ENCODE measurements around the gene TIGD7. TPM values are rescaled to one million over a fixed set of nuclear protein-coding genes. Genes with fewer than 3 reads are reported as not detected.

The TIGD7 gene
- total and polyA plus RNA-seq, 2 of the 13 experiments (the other 11 are each of a cell fraction or from before 2014, with no cell fraction given), result not detected

DNA sequence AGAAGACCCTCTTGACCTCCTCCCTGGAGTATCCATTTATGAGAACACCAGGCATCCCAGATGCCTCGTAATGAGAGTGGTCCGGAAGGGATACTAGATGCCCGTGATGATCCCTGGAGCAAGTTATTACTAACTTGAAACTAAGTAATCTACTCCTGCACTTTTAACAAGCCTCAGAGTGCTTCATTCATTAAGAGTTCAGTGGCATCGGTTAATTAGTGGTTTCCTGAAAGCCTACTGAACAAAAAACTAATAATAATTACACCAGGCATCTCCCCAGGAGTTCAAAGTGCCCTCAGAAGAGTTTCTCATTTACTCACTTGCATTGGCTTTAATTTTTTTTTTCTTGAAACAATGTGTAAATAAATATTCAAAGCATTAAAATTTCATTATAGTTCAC, 22.3 kb upstream of the TIGD7 start:
- no TSS peak for BruUV-seq (replicated peaks)
- no peak for DNase-seq (ENCODE audit: low spot score)
- ChIA-PET CTCF (ENCODE audit: low intra/inter-chr PET ratio, low total read pairs) (no interaction called here), POLR2A (no interaction called here)
- in situ Hi-C loops (cut with HindIII; ENCODE audit: extremely low pct_ligation_motif_present, low pct_unique_long_range_greater_than_20kb) (no loop called here), intact Hi-C loops (cut with micrococcal nuclease; ENCODE audit: unreplicated experiment) (no loop called here)
- TF ChIP-seq ZNF34 (CRISPR knock-in tag; IDR thresholded peaks at IDR 0.05; ENCODE audit: borderline replicate concordance) (no peak), SPEN (CRISPR knock-in tag; IDR thresholded peaks at IDR 0.05; ENCODE audit: low read depth) (no peak), ZBTB8A (CRISPR knock-in tag; IDR thresholded peaks at IDR 0.05; ENCODE audit: borderline replicate concordance, low read depth) (no peak), NR1H2 (CRISPR knock-in tag; IDR thresholded peaks at IDR 0.05; ENCODE audit: borderline replicate concordance, low read depth) (no peak), ZBTB3 (CRISPR knock-in tag; IDR thresholded peaks at IDR 0.05; ENCODE audit: borderline replicate concordance, low read depth) (no peak), ZNF329 (CRISPR knock-in tag; IDR thresholded peaks at IDR 0.05; ENCODE audit: low read depth) (no peak), SP4 (CRISPR knock-in tag; IDR thresholded peaks at IDR 0.05) (no peak), THAP11 (CRISPR knock-in tag; IDR thresholded peaks at IDR 0.05) (no peak), FIP1L1 (IDR thresholded peaks at IDR 0.05; ENCODE audit: borderline replicate concordance, insufficient read depth, low read depth, low read length) (no peak)
- TF ChIP-seq, protein P1, sequence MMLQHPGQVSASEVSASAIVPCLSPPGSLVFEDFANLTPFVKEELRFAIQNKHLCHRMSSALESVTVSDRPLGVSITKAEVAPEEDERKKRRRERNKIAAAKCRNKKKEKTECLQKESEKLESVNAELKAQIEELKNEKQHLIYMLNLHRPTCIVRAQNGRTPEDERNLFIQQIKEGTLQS (CRISPR knock-in tag; IDR thresholded peaks at IDR 0.05), result no peak
- TF ChIP-seq, protein P2, sequence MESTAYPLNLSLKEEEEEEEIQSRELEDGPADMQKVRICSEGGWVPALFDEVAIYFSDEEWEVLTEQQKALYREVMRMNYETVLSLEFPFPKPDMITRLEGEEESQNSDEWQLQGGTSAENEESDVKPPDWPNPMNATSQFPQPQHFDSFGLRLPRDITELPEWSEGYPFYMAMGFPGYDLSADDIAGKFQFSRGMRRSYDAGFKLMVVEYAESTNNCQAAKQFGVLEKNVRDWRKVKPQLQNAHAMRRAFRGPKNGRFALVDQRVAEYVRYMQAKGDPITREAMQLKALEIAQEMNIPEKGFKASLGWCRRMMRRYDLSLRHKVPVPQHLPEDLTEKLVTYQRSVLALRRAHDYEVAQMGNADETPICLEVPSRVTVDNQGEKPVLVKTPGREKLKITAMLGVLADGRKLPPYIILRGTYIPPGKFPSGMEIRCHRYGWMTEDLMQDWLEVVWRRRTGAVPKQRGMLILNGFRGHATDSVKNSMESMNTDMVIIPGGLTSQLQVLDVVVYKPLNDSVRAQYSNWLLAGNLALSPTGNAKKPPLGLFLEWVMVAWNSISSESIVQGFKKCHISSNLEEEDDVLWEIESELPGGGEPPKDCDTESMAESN (CRISPR knock-in tag; conservative IDR thresholded peaks at IDR 0.05), result no peak
- TF ChIP-seq, protein P3, sequence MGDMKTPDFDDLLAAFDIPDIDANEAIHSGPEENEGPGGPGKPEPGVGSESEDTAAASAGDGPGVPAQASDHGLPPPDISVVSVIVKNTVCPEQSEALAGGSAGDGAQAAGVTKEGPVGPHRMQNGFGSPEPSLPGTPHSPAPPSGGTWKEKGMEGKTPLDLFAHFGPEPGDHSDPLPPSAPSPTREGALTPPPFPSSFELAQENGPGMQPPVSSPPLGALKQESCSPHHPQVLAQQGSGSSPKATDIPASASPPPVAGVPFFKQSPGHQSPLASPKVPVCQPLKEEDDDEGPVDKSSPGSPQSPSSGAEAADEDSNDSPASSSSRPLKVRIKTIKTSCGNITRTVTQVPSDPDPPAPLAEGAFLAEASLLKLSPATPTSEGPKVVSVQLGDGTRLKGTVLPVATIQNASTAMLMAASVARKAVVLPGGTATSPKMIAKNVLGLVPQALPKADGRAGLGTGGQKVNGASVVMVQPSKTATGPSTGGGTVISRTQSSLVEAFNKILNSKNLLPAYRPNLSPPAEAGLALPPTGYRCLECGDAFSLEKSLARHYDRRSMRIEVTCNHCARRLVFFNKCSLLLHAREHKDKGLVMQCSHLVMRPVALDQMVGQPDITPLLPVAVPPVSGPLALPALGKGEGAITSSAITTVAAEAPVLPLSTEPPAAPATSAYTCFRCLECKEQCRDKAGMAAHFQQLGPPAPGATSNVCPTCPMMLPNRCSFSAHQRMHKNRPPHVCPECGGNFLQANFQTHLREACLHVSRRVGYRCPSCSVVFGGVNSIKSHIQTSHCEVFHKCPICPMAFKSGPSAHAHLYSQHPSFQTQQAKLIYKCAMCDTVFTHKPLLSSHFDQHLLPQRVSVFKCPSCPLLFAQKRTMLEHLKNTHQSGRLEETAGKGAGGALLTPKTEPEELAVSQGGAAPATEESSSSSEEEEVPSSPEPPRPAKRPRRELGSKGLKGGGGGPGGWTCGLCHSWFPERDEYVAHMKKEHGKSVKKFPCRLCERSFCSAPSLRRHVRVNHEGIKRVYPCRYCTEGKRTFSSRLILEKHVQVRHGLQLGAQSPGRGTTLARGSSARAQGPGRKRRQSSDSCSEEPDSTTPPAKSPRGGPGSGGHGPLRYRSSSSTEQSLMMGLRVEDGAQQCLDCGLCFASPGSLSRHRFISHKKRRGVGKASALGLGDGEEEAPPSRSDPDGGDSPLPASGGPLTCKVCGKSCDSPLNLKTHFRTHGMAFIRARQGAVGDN (CRISPR knock-in tag; IDR thresholded peaks at IDR 0.05), result no peak
- TF ChIP-seq, protein P4, sequence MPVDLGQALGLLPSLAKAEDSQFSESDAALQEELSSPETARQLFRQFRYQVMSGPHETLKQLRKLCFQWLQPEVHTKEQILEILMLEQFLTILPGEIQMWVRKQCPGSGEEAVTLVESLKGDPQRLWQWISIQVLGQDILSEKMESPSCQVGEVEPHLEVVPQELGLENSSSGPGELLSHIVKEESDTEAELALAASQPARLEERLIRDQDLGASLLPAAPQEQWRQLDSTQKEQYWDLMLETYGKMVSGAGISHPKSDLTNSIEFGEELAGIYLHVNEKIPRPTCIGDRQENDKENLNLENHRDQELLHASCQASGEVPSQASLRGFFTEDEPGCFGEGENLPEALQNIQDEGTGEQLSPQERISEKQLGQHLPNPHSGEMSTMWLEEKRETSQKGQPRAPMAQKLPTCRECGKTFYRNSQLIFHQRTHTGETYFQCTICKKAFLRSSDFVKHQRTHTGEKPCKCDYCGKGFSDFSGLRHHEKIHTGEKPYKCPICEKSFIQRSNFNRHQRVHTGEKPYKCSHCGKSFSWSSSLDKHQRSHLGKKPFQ (CRISPR knock-in tag; IDR thresholded peaks at IDR 0.05; ENCODE audit: insufficient replicate concordance), result no peak
- Histone ChIP-seq H3K9me3 (ENCODE audit: low read length) (no peaks in the 10 kb centered on the region), H4K20me1 (ENCODE audit: insufficient read depth, low read length) (no peaks in the 10 kb centered on the region), H3K27me3 (ENCODE audit: control insufficient read depth in 1 of 2, insufficient read depth in 2 of 2, low read length in 2 of 2) (no peaks in the 10 kb centered on the region), H3K9ac (ENCODE audit: insufficient read depth, low read depth, low read length) (no peak overlapping the region), H3K4me2 (ENCODE audit: low read depth, low read length) (no peak overlapping the region), H2AFZ (ENCODE audit: low read length) (no peak overlapping the region), H3K36me3 (replicated peaks in 1 of 2; ENCODE audit: control insufficient read depth in 1 of 2, insufficient read depth in 2 of 2, low read length in 2 of 2) (no peaks in the 10 kb centered on the region), H3K4me1 (ENCODE audit: insufficient read depth, low read length) (peaks cover 25% of the 10 kb centered on the region), H3K27ac (ENCODE audit: extremely low read length, insufficient read depth, low read length) (no peak overlapping the region), H3K4me3 (replicated peaks in 1 of 3; ENCODE audit: insufficient read depth in 1 of 3, low read depth in 2 of 3, low read length in 3 of 3) (no peak overlapping the region), H3K79me2 (ENCODE audit: insufficient read depth, low read length) (no peaks in the 10 kb centered on the region)
- 26% methylated on average over 4 of the region's 4 CpGs for WGBS (ENCODE audit: low lambda C conversion rate)
- no peak for FAIRE-seq
- no peak for ATAC-seq

Data from HepG2 (cell line).